Esophagus muscularis mucosa (tissue), 3 donors: ENCODE measurements around the gene RBMS1.

ENCODE experiments used
- EP300 ChIP-seq: sonication (generic); formaldehyde crosslinking; IDR thresholded peaks from one replicate; pipeline ENCODE4 v1.6.1; 2017; ENCODE audit warnings: antibody characterized with exemption
- TF ChIP-seq, protein P1 (sequence below), 3 experiments: fragments of 200-600 bp in 2 of 3; fragments of 450-650 bp in 1 of 3; sonication (generic) in 2 of 3; IDR thresholded peaks; one replicate each; pipeline ENCODE4 v1.5.1; 2017 to 2019; ENCODE audit warnings: antibody characterized with exemption in 3 of 3, mild to moderate bottlenecking in 2 of 3, moderate library complexity in 1 of 3

DNA sequence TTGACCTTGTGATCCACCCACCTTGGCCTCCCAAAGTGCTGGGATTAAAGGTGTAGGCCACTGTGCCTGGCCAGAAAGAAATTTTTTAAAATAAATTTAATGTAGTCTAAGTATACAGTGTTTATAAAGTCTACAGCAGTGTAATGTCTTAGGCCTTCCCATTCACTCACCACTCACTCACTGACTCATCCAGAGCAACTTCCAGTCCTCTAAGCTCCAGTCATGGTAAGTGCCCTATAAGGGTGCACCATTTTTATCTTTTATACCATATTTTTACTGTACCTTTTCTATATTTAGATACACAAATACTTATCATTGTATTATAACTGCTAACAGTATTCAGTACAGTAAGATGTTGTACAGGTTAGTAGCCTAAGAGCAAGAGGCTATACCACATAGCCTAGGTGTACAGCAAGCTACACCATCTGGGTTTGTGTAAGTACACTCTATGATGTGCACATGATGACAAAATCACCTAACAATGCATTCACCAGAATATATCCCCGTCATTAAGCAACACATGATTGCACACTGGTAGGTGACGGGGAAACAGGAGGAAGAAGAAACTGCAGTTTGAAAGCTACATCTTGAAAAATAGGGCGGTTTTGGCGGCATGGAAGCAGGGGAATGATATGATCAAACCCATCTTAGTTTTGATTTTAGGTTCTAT is 188.4 kb downstream of the RBMS1 start:
- TF ChIP-seq, protein P1, sequence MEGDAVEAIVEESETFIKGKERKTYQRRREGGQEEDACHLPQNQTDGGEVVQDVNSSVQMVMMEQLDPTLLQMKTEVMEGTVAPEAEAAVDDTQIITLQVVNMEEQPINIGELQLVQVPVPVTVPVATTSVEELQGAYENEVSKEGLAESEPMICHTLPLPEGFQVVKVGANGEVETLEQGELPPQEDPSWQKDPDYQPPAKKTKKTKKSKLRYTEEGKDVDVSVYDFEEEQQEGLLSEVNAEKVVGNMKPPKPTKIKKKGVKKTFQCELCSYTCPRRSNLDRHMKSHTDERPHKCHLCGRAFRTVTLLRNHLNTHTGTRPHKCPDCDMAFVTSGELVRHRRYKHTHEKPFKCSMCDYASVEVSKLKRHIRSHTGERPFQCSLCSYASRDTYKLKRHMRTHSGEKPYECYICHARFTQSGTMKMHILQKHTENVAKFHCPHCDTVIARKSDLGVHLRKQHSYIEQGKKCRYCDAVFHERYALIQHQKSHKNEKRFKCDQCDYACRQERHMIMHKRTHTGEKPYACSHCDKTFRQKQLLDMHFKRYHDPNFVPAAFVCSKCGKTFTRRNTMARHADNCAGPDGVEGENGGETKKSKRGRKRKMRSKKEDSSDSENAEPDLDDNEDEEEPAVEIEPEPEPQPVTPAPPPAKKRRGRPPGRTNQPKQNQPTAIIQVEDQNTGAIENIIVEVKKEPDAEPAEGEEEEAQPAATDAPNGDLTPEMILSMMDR (IDR thresholded peaks at IDR 0.05), result no peak
- no peak for TF ChIP-seq EP300
